RPMI7951 (cell line): ENCODE results near the gene ARHGAP25. TPM values are rescaled to one million over a fixed set of nuclear protein-coding genes. Genes with fewer than 3 reads are reported as not detected.

ENCODE experiments used
- DNase-seq: peaks from one replicate; pipeline ENCODE4 v3.0.0-alpha.2; 2012; ENCODE audit warnings: low read depth
- total RNA-seq: library from RNA; depleted of rRNA; stranded (reverse); fragments of >200 nt; shearing (Covaris generic); gene quantifications from 2 replicates; pipeline ENCODE4 v1.2.3, GENCODE V29; 2014; rRNA removed

The ARHGAP25 gene
- total RNA-seq, 1 experiment from 2014 or later: 0.12 TPM

DNA sequence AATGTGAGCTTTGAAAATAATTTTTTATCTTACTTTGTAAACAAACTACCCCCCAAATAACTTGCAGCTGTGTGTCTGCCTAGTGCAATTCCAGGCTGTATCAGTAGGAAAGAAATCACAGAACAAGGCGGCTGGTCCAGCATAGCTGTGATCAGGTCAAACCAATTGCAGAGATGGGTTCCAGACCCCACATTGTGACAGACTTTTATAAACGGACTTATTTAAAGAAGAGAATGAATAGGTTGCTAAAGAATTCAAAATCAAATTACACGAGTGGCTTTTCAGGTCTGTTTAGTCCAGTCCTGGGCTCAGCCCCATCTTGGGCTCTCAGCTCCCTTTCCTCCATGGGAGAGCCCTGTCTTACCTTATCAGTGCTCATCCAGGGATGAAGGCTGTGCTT is 125.5 kb downstream of the ARHGAP25 start:
- DNase-seq: no peak

DNA sequence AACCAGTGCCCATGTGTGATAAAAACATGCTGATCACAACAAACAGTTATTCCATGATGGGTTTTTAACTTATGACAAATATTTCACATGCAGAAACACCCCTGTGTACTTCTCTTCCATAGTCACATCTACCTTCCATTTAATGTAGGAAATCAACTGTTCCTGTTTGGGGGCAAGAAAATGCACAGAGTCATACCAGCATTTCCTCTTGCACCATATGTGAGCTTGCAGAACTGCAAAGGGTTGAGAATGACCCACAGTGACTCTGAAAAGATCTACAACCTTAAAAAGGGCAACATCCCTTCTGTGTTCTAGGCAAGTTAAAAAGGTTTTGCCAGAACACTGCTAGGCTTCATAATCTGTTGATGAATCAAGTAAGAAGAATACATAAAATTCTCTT is 126.7 kb downstream of the ARHGAP25 start:
- no peak for DNase-seq

DNA sequence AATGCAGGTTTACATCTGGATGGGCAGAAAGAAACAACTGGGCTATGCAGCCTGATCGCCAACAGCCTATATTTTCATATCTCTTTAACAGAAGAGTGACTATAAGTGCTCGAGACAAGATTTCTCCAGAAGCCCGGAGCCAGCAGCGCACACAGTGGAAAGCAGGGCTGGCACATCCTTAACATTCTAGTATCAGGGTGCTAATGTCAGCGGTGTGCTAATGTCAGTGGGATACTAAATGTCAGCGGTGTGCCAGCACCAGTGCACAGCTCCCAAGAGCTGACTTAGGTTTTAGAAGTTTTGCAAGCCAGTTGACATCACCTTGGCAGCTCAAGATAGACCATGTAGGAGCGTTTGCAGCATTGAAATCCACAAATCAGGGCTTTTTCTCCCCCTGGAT is 128.3 kb downstream of the ARHGAP25 start:
- no peak for DNase-seq

DNA sequence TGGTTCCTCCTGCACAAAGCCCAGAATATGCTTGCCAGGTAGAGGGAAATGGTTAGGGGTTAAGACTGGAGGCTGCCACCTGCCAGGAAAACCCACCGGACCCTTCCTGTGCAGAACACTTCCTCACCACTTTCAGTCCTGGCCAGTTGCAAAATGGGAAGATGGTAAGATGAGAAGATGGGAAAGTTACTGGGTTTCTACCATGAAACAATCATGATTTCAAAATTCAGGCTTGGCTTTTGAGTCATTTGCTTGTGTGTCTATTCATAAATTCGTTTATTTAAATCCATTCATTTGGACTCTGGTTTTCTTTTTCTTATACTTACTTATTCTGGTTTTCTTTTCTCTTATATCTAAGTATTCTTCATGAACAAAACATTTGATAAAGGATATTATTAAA is 129.4 kb downstream of the ARHGAP25 start:
- DNase-seq: no peak

DNA sequence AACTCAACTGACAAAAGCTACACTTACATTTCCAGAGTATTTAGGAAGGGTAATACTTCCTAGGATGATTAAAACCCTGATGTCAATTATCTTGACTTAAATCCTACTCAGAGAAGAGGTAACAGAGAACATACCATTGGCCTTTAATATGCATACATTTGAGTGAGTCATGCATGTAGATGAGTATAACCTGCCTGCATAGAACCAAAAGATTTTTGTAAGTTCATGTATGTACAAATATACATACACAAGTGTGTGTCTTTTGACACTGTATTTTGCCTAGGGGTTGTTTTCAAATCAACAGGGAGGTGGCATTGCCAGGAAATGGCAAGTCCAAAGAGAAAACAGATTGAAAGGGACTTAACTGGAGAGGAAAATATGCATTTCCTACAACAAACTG is 130.5 kb downstream of the ARHGAP25 start:
- DNase-seq: no peak

DNA sequence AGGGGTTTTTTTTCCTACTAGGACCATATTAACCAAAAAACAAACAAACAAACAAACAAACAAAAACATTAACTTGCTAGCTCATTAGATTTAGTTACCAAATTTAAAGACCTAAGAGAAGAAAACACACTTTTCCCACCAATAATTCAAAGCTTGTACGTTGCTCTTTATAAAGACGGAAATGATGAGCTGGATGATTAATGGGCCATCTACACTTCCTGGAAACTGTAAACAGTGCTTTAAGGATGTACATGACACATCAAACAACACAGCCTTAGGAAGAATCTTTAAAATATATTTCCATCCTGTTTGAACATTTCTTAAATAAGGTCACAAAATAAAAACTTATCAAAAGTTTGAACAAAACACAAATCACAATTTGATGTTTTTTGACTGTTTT is 135.6 kb downstream of the ARHGAP25 start:
- peak; percentile 35 for DNase-seq

DNA sequence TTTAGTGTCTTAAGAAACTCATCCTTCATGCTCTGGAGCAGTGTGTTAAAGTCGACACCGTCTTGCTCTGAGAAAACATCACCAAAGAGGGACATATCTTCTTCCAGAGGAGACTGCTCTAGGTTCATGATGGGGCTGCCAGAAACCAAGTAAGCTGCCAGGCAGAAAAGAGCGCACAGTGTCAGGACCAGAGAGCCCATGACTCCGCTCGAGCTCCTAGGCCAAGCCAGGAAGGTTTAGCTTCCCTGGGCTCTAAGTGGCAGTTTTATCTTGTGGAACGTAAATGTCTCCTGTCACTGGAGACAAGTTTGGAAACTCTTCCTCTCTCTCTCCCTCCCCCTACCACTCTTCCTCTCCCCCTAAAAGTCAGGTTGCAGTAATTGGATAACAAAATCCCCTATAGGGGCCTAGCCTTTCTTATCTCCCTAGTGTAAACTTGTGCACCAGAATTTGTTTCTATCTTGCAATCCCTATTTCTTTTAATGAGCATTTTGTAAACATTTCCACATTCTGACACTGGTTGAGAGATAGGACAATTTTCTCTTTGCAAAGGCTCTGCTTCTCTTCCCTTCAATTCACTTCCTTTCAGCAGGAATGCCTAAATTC is 136.7 kb downstream of the ARHGAP25 start, which contains the start of gene BMP10:
TSS of gene BMP10 (minus strand) at position 239 of the 606 bp plus-strand sequence. CDS start at position 200, 39 bp downstream.
- no peak for DNase-seq

Other genes with a start within 250 kb of the ARHGAP25 start
- not detected in 2 replicates for gene PROKR1, start 91.2 kb upstream of the ARHGAP25 start, total RNA-seq
- not detected in 2 replicates for gene BMP10, start 136.6 kb downstream of the ARHGAP25 start, total RNA-seq
- gene GKN2, start 218.1 kb downstream of the ARHGAP25 start, total RNA-seq: not detected in 2 replicates
- gene GKN1, start 239.8 kb downstream of the ARHGAP25 start, total RNA-seq: not detected in 2 replicates